ENCODE results near the gene TRIO.
"Not testable (repeated sequence)": the region's sequence is repeated elsewhere in the genome, so short reads cannot be mapped to it uniquely, and the experiment has no call there.

Gene TRIO

GRCh38 chr5:14386884-14387624, 243.9 kb downstream of the TRIO start:
- no peaks in the 10 kb centered on the region for H3K27me3 ChIP-seq (ENCODE audit: control insufficient read depth, insufficient read depth, low read length)
- H3K4me1 ChIP-seq (ENCODE audit: control insufficient read depth, insufficient read depth, low read length), result no peaks in the 10 kb centered on the region
- no peaks in the 10 kb centered on the region for H3K9me3 ChIP-seq (ENCODE audit: control insufficient read depth, low read length)
- H3K9ac ChIP-seq (ENCODE audit: low read length), result no peak overlapping the region
- H3K36me3 ChIP-seq (ENCODE audit: control insufficient read depth, insufficient read depth, low read length), result no peaks in the 10 kb centered on the region
- H3K4me3 ChIP-seq (ENCODE audit: low read length), result no peak overlapping the region

DNA sequence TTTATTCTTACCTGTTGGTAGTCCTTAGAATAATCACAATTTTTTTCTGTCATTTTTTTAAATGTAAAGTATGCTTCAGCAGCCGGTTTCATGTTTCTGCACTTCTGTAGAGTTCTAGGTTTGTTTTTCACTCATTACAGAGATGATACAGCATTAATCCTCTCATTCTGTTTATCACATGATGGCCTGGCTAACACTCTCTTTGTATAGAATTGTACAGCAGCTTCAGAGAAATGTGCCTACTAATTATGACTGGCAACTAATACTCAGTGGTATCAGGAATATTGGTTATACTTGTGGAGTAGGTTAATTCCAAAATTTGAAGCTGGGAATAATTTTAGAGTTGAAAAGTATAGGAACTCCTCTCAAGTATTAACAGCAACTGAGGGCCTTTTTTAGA, 245.6 kb downstream of the TRIO start:
- no peaks in the 10 kb centered on the region for H3K4me1 ChIP-seq (ENCODE audit: control insufficient read depth, insufficient read depth, low read length)
- H3K9ac ChIP-seq (ENCODE audit: low read length), result no peak overlapping the region
- no peaks in the 10 kb centered on the region for H3K36me3 ChIP-seq (ENCODE audit: control insufficient read depth, insufficient read depth, low read length)
- no peaks in the 10 kb centered on the region for H3K27me3 ChIP-seq (ENCODE audit: control insufficient read depth, insufficient read depth, low read length)
- no peaks in the 10 kb centered on the region for H3K9me3 ChIP-seq (ENCODE audit: control insufficient read depth, low read length)
- H3K4me3 ChIP-seq (ENCODE audit: low read length), result no peak overlapping the region

- H3K36me3 ChIP-seq (ENCODE audit: control insufficient read depth, insufficient read depth, low read length), result not testable (repeated sequence)
Measured at GRCh38 chr5:14392552-14392951, 249.4 kb downstream of the TRIO start.

GRCh38 chr5:14394365-14394764, 251.2 kb downstream of the TRIO start:
- no peak overlapping the region for H3K4me3 ChIP-seq (ENCODE audit: low read length)
- no peak overlapping the region for H3K9ac ChIP-seq (ENCODE audit: low read length)
- no peaks in the 10 kb centered on the region for H3K27me3 ChIP-seq (ENCODE audit: control insufficient read depth, insufficient read depth, low read length)
- H3K4me1 ChIP-seq (ENCODE audit: control insufficient read depth, insufficient read depth, low read length), result no peaks in the 10 kb centered on the region
- H3K9me3 ChIP-seq (ENCODE audit: control insufficient read depth, low read length), result no peaks in the 10 kb centered on the region
- no peaks in the 10 kb centered on the region for H3K36me3 ChIP-seq (ENCODE audit: control insufficient read depth, insufficient read depth, low read length)

More at GRCh38 chr5:14392552-14392951, 249.4 kb downstream of the TRIO start:
- not testable (repeated sequence) for H3K4me3 ChIP-seq (ENCODE audit: low read length); H3K27me3 ChIP-seq (ENCODE audit: control insufficient read depth, insufficient read depth, low read length); H3K9me3 ChIP-seq (ENCODE audit: control insufficient read depth, low read length); H3K9ac ChIP-seq (ENCODE audit: low read length); H3K4me1 ChIP-seq (ENCODE audit: control insufficient read depth, insufficient read depth, low read length)

DNA sequence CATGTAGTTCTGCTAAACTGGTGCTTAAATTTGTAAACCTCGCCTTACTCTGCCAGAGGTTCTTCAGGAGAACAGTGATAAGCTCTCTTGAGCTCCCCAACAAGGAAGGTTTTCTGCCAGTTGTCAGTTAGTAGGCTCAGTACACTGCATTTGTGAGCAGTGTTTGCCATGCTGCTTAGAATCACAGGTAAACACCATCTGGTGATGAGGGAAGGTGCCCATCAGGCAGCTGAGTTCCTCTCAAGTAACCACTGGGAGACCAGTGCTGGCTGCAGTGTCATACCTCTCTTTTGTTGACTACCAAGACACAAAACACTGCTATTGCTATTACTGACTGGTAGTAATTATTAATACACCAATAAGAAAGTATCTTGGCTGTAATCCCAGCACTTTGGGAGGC, 252.3 kb downstream of the TRIO start:
- Histone ChIP-seq H3K36me3 (ENCODE audit: control insufficient read depth, insufficient read depth, low read length) (no peaks in the 10 kb centered on the region), H3K27me3 (ENCODE audit: control insufficient read depth, insufficient read depth, low read length) (no peaks in the 10 kb centered on the region), H3K9me3 (ENCODE audit: control insufficient read depth, low read length) (no peaks in the 10 kb centered on the region), H3K4me3 (ENCODE audit: low read length) (no peak overlapping the region), H3K9ac (ENCODE audit: low read length) (no peak overlapping the region), H3K4me1 (ENCODE audit: control insufficient read depth, insufficient read depth, low read length) (no peaks in the 10 kb centered on the region)

DNA sequence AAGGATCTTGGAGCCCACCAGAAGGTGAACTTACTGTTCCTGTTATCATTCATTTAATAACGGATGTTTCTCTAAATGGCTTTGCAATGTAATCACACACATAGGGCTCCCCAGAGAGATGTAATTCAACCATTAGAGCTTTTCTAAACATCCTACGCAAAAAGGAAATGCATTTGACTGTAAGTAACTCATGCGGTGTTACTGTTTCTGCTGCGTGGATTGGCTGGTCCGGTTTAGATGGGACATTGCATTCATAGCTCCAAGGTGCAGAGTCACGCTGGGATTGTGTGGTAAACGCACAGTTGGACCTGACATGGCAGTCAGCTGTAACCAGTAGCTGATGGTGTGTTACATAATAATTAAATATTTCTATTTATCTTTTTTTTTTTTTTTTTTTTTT, 252.9 kb downstream of the TRIO start:
- Histone ChIP-seq H3K4me3 (ENCODE audit: low read length) (no peak overlapping the region), H3K9ac (ENCODE audit: low read length) (no peak overlapping the region), H3K4me1 (ENCODE audit: control insufficient read depth, insufficient read depth, low read length) (no peaks in the 10 kb centered on the region), H3K36me3 (ENCODE audit: control insufficient read depth, insufficient read depth, low read length) (no peaks in the 10 kb centered on the region), H3K27me3 (ENCODE audit: control insufficient read depth, insufficient read depth, low read length) (no peaks in the 10 kb centered on the region), H3K9me3 (ENCODE audit: control insufficient read depth, low read length) (no peaks in the 10 kb centered on the region)

- Histone ChIP-seq H3K9me3 (ENCODE audit: control insufficient read depth, low read length) (no peaks in the 10 kb centered on the region), H3K36me3 (ENCODE audit: control insufficient read depth, insufficient read depth, low read length) (no peaks in the 10 kb centered on the region), H3K27me3 (ENCODE audit: control insufficient read depth, insufficient read depth, low read length) (no peaks in the 10 kb centered on the region), H3K4me3 (ENCODE audit: low read length) (no peak overlapping the region), H3K4me1 (ENCODE audit: control insufficient read depth, insufficient read depth, low read length) (no peaks in the 10 kb centered on the region), H3K9ac (ENCODE audit: low read length) (no peak overlapping the region)
Measured at GRCh38 chr5:14396737-14397136, 253.6 kb downstream of the TRIO start.

- no peaks in the 10 kb centered on the region for H3K27me3 ChIP-seq (ENCODE audit: control insufficient read depth, insufficient read depth, low read length)
- no peaks in the 10 kb centered on the region for H3K36me3 ChIP-seq (ENCODE audit: control insufficient read depth, insufficient read depth, low read length)
- H3K9me3 ChIP-seq (ENCODE audit: control insufficient read depth, low read length), result no peaks in the 10 kb centered on the region
- H3K4me3 ChIP-seq (ENCODE audit: low read length), result no peak overlapping the region
- no peaks in the 10 kb centered on the region for H3K4me1 ChIP-seq (ENCODE audit: control insufficient read depth, insufficient read depth, low read length)
- H3K9ac ChIP-seq (ENCODE audit: low read length), result no peak overlapping the region
Measured at GRCh38 chr5:14397717-14398116, 254.6 kb downstream of the TRIO start.

DNA sequence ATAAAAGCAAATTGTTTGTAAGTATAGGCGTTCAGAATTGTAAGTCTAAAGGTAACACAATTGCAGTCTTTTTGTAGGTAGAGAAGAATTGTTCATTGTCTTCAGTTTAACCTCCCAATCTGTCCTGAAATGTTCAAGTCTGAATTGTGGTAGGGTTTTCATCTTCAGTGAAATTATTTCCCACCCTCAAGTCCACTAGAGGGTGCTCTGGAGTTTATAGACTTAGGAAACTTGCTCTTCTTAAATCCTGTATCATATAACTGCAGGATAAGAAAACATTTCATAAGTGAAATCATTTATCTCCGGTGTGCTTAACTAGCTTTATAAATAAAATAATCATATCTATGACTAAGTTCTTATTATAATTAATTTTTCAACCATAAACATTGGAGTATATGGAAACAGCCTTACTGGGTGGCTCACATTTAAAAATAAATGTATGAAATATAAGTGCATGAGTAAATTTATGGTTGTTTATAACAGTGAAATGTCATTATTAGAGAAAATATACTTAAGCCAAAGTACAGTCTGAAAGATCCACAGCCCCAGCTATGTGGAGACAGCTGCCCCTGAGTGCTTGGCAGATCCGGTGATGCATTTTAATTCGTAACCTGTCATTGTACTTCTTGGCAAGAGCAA, 256.0 kb downstream of the TRIO start:
- Histone ChIP-seq H3K4me3 (ENCODE audit: low read length) (no peak overlapping the region), H3K27me3 (ENCODE audit: control insufficient read depth, insufficient read depth, low read length) (no peaks in the 10 kb centered on the region), H3K9me3 (ENCODE audit: control insufficient read depth, low read length) (no peaks in the 10 kb centered on the region), H3K4me1 (ENCODE audit: control insufficient read depth, insufficient read depth, low read length) (no peaks in the 10 kb centered on the region), H3K36me3 (ENCODE audit: control insufficient read depth, insufficient read depth, low read length) (no peaks in the 10 kb centered on the region), H3K9ac (ENCODE audit: low read length) (no peak overlapping the region)

GRCh38 chr5:14400085-14400484, 256.9 kb downstream of the TRIO start:
- H3K4me3 ChIP-seq (ENCODE audit: low read length), result no peak overlapping the region
- no peaks in the 10 kb centered on the region for H3K36me3 ChIP-seq (ENCODE audit: control insufficient read depth, insufficient read depth, low read length)
- H3K9me3 ChIP-seq (ENCODE audit: control insufficient read depth, low read length), result no peaks in the 10 kb centered on the region
- no peaks in the 10 kb centered on the region for H3K27me3 ChIP-seq (ENCODE audit: control insufficient read depth, insufficient read depth, low read length)
- no peaks in the 10 kb centered on the region for H3K4me1 ChIP-seq (ENCODE audit: control insufficient read depth, insufficient read depth, low read length)
- no peak overlapping the region for H3K9ac ChIP-seq (ENCODE audit: low read length)

GRCh38 chr5:14400611-14401010, 257.5 kb downstream of the TRIO start:
- no peak overlapping the region for H3K4me3 ChIP-seq (ENCODE audit: low read length)
- H3K4me1 ChIP-seq (ENCODE audit: control insufficient read depth, insufficient read depth, low read length), result no peaks in the 10 kb centered on the region
- no peaks in the 10 kb centered on the region for H3K9me3 ChIP-seq (ENCODE audit: control insufficient read depth, low read length)
- H3K36me3 ChIP-seq (ENCODE audit: control insufficient read depth, insufficient read depth, low read length), result no peaks in the 10 kb centered on the region
- H3K27me3 ChIP-seq (ENCODE audit: control insufficient read depth, insufficient read depth, low read length), result no peaks in the 10 kb centered on the region
- H3K9ac ChIP-seq (ENCODE audit: low read length), result no peak overlapping the region

DNA sequence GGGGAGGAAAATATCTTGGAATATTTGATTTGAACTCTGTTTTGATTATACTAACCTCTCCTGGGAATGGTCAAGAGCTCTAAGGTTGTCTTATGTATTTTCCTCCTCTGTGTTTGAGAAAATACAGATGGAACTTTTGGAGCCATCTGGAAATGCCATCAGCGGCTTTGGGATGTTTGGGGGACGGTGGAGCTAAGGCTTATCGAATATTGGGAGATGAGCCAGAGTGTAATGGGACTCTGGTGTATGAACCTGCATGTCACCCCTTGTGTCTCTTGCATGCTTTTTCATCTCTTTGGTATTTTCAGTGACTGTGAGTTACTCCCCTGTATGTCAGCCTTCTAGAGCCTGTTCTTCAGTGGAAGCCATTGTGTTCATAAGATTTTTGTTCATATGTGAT, 258.5 kb downstream of the TRIO start:
- H3K9ac ChIP-seq (ENCODE audit: low read length), result no peak overlapping the region
- no peaks in the 10 kb centered on the region for H3K9me3 ChIP-seq (ENCODE audit: control insufficient read depth, low read length)
- no peaks in the 10 kb centered on the region for H3K4me1 ChIP-seq (ENCODE audit: control insufficient read depth, insufficient read depth, low read length)
- no peak overlapping the region for H3K4me3 ChIP-seq (ENCODE audit: low read length)
- H3K27me3 ChIP-seq (ENCODE audit: control insufficient read depth, insufficient read depth, low read length), result no peaks in the 10 kb centered on the region
- H3K36me3 ChIP-seq (ENCODE audit: control insufficient read depth, insufficient read depth, low read length), result no peaks in the 10 kb centered on the region
